Cardiac muscle cell (in vitro differentiated cells and primary cell): ENCODE results near the gene CHD9. TPM values are rescaled to one million over a fixed set of nuclear protein-coding genes. Genes with fewer than 3 reads are reported as not detected.
"Not testable (repeated sequence)": the region's sequence is repeated elsewhere in the genome, so short reads cannot be mapped to it uniquely, and the experiment has no call there.

Source experiments
- DNase-seq, 2 donors: peaks; one replicate each; pipeline versions ENCODE4 v3.0.0 to v3.0.0-alpha.2; 2010 to 2017; ENCODE audit warnings: low read depth in 1 of 2, low spot score in 1 of 2
- H3K27ac ChIP-seq: fragments of 200-600 bp; sonication (generic); 2 replicates; pipeline ENCODE4 v1.5.1; 2016
- H3K27me3 ChIP-seq: fragments of 200-600 bp; sonication (generic); 2 replicates; pipeline ENCODE4 v1.6.0; 2016; ENCODE audit warnings: control low read depth
- H3K36me3 ChIP-seq: fragments of 200-600 bp; sonication (generic); 2 replicates; pipeline ENCODE4 v1.5.1; 2016; ENCODE audit warnings: control low read depth
- H3K4me1 ChIP-seq: fragments of 200-600 bp; sonication (generic); 2 replicates; pipeline ENCODE4 v1.8.1; 2017; ENCODE audit warnings: low read depth, mild to moderate bottlenecking, mixed run types
- H3K4me3 ChIP-seq: fragments of 200-600 bp; sonication (generic); 2 replicates; pipeline ENCODE4 v1.5.1; 2016; ENCODE audit warnings: mild to moderate bottlenecking
- H3K9me3 ChIP-seq: fragments of 200-600 bp; sonication (generic); 2 replicates; pipeline ENCODE4 v1.5.1; 2017; ENCODE audit warnings: low read depth, mild to moderate bottlenecking, control low read depth
- CTCF ChIP-seq: IDR thresholded peaks from 2 replicates; pipeline ENCODE4 v1.5.1; 2012; ENCODE audit warnings: low read depth, mild to moderate bottlenecking, low read length
- polyA plus RNA-seq: library from polyadenylated mRNA; unstranded; fragments of >200 nt; fragmentation: Nextera tagmentation; extraction: Ambion mirVana; gene quantifications from 2 replicates; pipeline ENCODE4 v1.2.1, GENCODE V29; 2016
- total RNA-seq: library from RNA; depleted of rRNA; stranded (reverse); fragments of >200 nt; gene quantifications from 2 replicates; pipeline ENCODE4 v1.2.3, GENCODE V29; 2016

The CHD9 gene
- total and polyA plus RNA-seq, 2 experiments from 2014 or later = 54.8 to 78.9 TPM

- no peaks in the 10 kb centered on the region for H3K9me3 ChIP-seq
- no peaks in the 10 kb centered on the region for H3K4me1 ChIP-seq
- DNase-seq = no peak
- H3K36me3 ChIP-seq = peaks cover 91% of the 10 kb centered on the region
- H3K4me3 ChIP-seq = no peak overlapping the region
- TF ChIP-seq CTCF = no peak
- H3K27me3 ChIP-seq = no peaks in the 10 kb centered on the region
- no peak overlapping the region for H3K27ac ChIP-seq
Measured at GRCh38 chr16:53320992-53321391, 266.2 kb downstream of the CHD9 start.

GRCh38 chr16:53323924-53324323 lies 269.1 kb downstream of the CHD9 start:
- peaks cover 74% of the 10 kb centered on the region for H3K36me3 ChIP-seq
- no peak for TF ChIP-seq CTCF
- H3K27ac ChIP-seq = peak overlapping the region; percentile 61

GRCh38 chr16:53330991-53331390 lies 276.2 kb downstream of the CHD9 start:
- not testable (repeated sequence) for H3K4me1 ChIP-seq, H3K36me3 ChIP-seq, H3K27ac ChIP-seq, H3K27me3 ChIP-seq, DNase-seq, H3K9me3 ChIP-seq, H3K4me3 ChIP-seq

More at GRCh38 chr16:53323924-53324323, 269.1 kb downstream of the CHD9 start:
- no peaks in the 10 kb centered on the region for H3K4me1 ChIP-seq
- H3K27me3 ChIP-seq = no peaks in the 10 kb centered on the region
- no peaks in the 10 kb centered on the region for H3K9me3 ChIP-seq
- DNase-seq = no peak
- H3K4me3 ChIP-seq = no peak overlapping the region

- Histone ChIP-seq H3K4me3 (no peak overlapping the region), H3K36me3 (no peaks in the 10 kb centered on the region), H3K27me3 (no peaks in the 10 kb centered on the region), H3K27ac (no peak overlapping the region), H3K4me1 (no peaks in the 10 kb centered on the region), H3K9me3 (no peaks in the 10 kb centered on the region)
- DNase-seq = no peak
- TF ChIP-seq CTCF = no peak
Measured at GRCh38 chr16:53334581-53334980, 279.8 kb downstream of the CHD9 start.

- no peak overlapping the region for H3K4me3 ChIP-seq
- no peaks in the 10 kb centered on the region for H3K27me3 ChIP-seq
- no peak overlapping the region for H3K27ac ChIP-seq
- no peak for TF ChIP-seq CTCF
- H3K36me3 ChIP-seq = no peaks in the 10 kb centered on the region
- no peak for DNase-seq
- H3K4me1 ChIP-seq = no peaks in the 10 kb centered on the region
- H3K9me3 ChIP-seq = no peaks in the 10 kb centered on the region
Measured at GRCh38 chr16:53337294-53337693, 282.5 kb downstream of the CHD9 start.

GRCh38 chr16:53341792-53342191 lies 287.0 kb downstream of the CHD9 start:
- Histone ChIP-seq H3K27me3 (no peaks in the 10 kb centered on the region), H3K4me3 (no peak overlapping the region), H3K36me3 (no peaks in the 10 kb centered on the region), H3K27ac (no peak overlapping the region), H3K9me3 (no peaks in the 10 kb centered on the region), H3K4me1 (no peaks in the 10 kb centered on the region)
- TF ChIP-seq CTCF = no peak
- DNase-seq = no peak
